GM12875 (cell line): ENCODE results near the gene GPA33.

Experiments
- H3K4me3 ChIP-seq: one replicate; pipeline ENCODE4 v1.5.1; 2011; ENCODE audit warnings: low read depth, low read length, control low read depth
- TF ChIP-seq, protein P1 (sequence below): IDR thresholded peaks from 2 replicates; pipeline ENCODE4 v1.5.1; 2011; ENCODE audit warnings: low read depth, mild to moderate bottlenecking, control low read depth, inconsistent platforms, low read length, moderate library complexity, borderline replicate concordance; ENCODE audit not compliant: insufficient read depth

Gene GPA33

GRCh38 chr1:167066333-167067122, 23.6 kb downstream of the GPA33 start:
- peak overlapping the region; percentile 11 for H3K4me3 ChIP-seq
- TF ChIP-seq, protein P1, sequence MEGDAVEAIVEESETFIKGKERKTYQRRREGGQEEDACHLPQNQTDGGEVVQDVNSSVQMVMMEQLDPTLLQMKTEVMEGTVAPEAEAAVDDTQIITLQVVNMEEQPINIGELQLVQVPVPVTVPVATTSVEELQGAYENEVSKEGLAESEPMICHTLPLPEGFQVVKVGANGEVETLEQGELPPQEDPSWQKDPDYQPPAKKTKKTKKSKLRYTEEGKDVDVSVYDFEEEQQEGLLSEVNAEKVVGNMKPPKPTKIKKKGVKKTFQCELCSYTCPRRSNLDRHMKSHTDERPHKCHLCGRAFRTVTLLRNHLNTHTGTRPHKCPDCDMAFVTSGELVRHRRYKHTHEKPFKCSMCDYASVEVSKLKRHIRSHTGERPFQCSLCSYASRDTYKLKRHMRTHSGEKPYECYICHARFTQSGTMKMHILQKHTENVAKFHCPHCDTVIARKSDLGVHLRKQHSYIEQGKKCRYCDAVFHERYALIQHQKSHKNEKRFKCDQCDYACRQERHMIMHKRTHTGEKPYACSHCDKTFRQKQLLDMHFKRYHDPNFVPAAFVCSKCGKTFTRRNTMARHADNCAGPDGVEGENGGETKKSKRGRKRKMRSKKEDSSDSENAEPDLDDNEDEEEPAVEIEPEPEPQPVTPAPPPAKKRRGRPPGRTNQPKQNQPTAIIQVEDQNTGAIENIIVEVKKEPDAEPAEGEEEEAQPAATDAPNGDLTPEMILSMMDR, result peak; percentile 95

GRCh38 chr1:167065471-167065870, 24.7 kb downstream of the GPA33 start:
- no peak overlapping the region for H3K4me3 ChIP-seq
- TF ChIP-seq, protein P1, result no peak

DNA sequence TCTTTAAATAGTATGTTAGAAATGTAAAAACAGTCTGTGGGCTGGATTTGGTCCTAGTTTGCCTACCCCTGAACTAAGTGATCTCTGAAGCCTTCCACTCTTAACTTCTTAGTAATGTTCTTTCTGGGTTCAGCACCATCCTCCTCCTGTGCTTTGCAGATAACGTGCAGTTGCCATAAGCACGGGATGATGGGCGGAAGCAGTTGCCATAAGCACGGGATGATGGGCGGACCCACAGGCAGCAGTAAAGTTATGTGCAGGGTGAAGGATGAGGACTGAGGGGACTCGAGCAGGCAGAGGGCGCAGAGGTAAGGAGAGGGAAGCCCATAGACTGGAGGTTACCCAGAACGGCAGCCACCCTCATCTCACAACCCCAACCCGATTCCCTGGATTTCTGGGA, 25.6 kb downstream of the GPA33 start:
- TF ChIP-seq, protein P1, result no peak
- H3K4me3 ChIP-seq, result no peak overlapping the region

DNA sequence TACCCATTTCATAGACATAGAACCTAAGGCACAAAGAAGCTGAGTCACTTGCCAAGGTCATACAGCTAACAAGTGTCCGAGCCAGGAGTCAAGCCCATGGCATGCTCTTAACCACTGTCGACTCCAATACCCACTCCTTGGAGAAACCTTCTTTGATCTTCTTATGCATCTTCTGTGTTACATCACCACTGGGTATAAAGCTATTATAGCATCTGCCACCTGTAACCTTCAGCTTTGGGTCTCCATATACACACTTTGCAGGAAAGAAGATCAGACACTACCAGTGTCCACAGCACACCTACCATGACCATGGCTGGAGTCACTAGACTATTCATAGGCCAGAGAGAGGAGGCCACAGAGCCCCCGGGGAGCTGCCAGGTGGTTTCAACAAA, 29.1 kb downstream of the GPA33 start:
- H3K4me3 ChIP-seq, result no peak overlapping the region
- TF ChIP-seq, protein P1, result no peak

- TF ChIP-seq, protein P1, result peak; percentile 39; the same call in 1 of the 2 replicates
- H3K4me3 ChIP-seq, result no peak overlapping the region
Observed at GRCh38 chr1:167060141-167061072, 29.8 kb downstream of the GPA33 start.

DNA sequence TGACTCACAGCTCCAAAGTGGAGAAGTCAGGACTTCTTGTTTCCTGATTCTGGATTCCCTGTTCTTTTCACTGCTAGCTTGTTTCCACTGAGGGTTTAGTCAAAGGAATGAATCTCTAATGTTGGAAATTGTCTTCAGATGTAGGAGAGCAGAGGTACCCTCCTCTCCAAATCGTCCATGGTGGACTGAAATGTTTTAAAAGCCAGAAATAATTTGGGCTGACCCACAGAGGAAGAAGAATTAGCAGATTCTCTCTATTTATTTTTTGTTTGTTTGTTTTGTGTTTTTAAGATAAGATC, 30.4 kb downstream of the GPA33 start:
- TF ChIP-seq, protein P1, result no peak
- H3K4me3 ChIP-seq, result no peak overlapping the region
